C4-2B (cell line): ENCODE data around the gene ARHGAP22.
"Not testable (repeated sequence)": the region's sequence is repeated elsewhere in the genome, so short reads cannot be mapped to it uniquely, and the experiment has no call there.

Source experiments
- H3K27ac ChIP-seq: fragments of 450-650 bp; 2 replicates; pipeline ENCODE4 v1.5.1; 2017
- CTCF ChIP-seq: fragments of 450-650 bp; conservative IDR thresholded peaks from 2 replicates; pipeline ENCODE4 v1.5.1; 2017; ENCODE audit warnings: mild to moderate bottlenecking
- ZFX ChIP-seq: fragments of 450-650 bp; IDR thresholded peaks from 2 replicates; pipeline ENCODE4 v1.6.1; 2017

ARHGAP22 gene

GRCh38 chr10:48649349-48649944 lies 44.6 kb upstream of the ARHGAP22 start:
- TF ChIP-seq ZFX (no peak), CTCF (no peak)
- H3K27ac ChIP-seq, result no peak overlapping the region

GRCh38 chr10:48648172-48648942 lies 43.5 kb upstream of the ARHGAP22 start:
- TF ChIP-seq CTCF (no peak), ZFX (no peak)
- no peak overlapping the region for H3K27ac ChIP-seq

GRCh38 chr10:48647073-48647472 lies 42.2 kb upstream of the ARHGAP22 start:
- not testable (repeated sequence) for H3K27ac ChIP-seq

GRCh38 chr10:48645600-48645999 lies 40.7 kb upstream of the ARHGAP22 start:
- no peak for TF ChIP-seq ZFX
- no peak for TF ChIP-seq CTCF
- H3K27ac ChIP-seq, result no peak overlapping the region

- H3K27ac ChIP-seq, result not testable (repeated sequence)
Measured at GRCh38 chr10:48641099-48641690, 36.3 kb upstream of the ARHGAP22 start.

- TF ChIP-seq ZFX (no peak), CTCF (no peak)
- no peak overlapping the region for H3K27ac ChIP-seq
Measured at GRCh38 chr10:48640326-48640725, 35.5 kb upstream of the ARHGAP22 start.

GRCh38 chr10:48639632-48640031 lies 34.8 kb upstream of the ARHGAP22 start:
- TF ChIP-seq ZFX, result no peak
- no peak for TF ChIP-seq CTCF
- no peak overlapping the region for H3K27ac ChIP-seq

- H3K27ac ChIP-seq, result no peak overlapping the region
- no peak for TF ChIP-seq ZFX
- no peak for TF ChIP-seq CTCF
Measured at GRCh38 chr10:48638739-48639527, 34.1 kb upstream of the ARHGAP22 start.
